Right cardiac atrium (tissue), 5 donors: Measurements from ENCODE around the gene EPN2. TPM values are rescaled to one million over a fixed set of nuclear protein-coding genes. Genes with fewer than 3 reads are reported as not detected.
A peak's percentile ranks its signal among the peaks of the same experiment; 100 is the strongest.

Source experiments
- ATAC-seq, 2 donors: fragments of 200-7000 bp; cut with Tn5 transposase; one replicate each; pipeline versions ENCODE4 v1.8.0 to v1.9.1; 2020; ENCODE audit warnings: moderate library complexity in 2 of 2, mild to moderate bottlenecking in 1 of 2
- DNase-seq, 3 donors: peaks; one replicate each; pipeline ENCODE4 v3.0.0-alpha.2; 2020
- H3K27ac ChIP-seq: one replicate; pipeline ENCODE4 v1.5.1; 2013; ENCODE audit warnings: mild to moderate bottlenecking, low read length, control low read depth, moderate library complexity
- H3K27me3 ChIP-seq: one replicate; pipeline ENCODE4 v1.6.1; 2013; ENCODE audit not compliant: control insufficient read depth, insufficient read depth
- H3K4me1 ChIP-seq: one replicate; pipeline ENCODE4 v1.6.1; 2013; ENCODE audit warnings: low read length; ENCODE audit not compliant: control insufficient read depth, insufficient read depth
- H3K4me3 ChIP-seq: one replicate; pipeline ENCODE4 v1.5.1; 2013; ENCODE audit warnings: low read length, control low read depth
- H3K9me3 ChIP-seq: one replicate; pipeline ENCODE4 v1.6.1; 2013; ENCODE audit warnings: low read length; ENCODE audit not compliant: control insufficient read depth
- WGBS: extraction: QIAGEN DNeasy Blood & Tissue Kit; methylation state at CpG from one replicate; pipeline ENCODE4 v1.1.7; 2013; 5-methylcytosine and 5-hydroxymethylcytosine counted together
- intact Hi-C, 4 donors: fragments of 100-400 bp; cut with DNase I; formaldehyde crosslinking; loops; one replicate each; pipeline versions ENCODE4 v1.11.0 to v1.14.0; 2022 to 2023
- polyA plus RNA-seq: library from polyadenylated mRNA; stranded (reverse); fragments of 200-250 nt; gene quantifications from one replicate; pipeline ENCODE4 v1.2.3, GENCODE V29; 2013
- total RNA-seq, 4 donors: library from RNA; stranded (reverse); fragmentation: NEBNext Ultra II Directional; extraction: Animal tissue kit (Norgen Biotek cat#: 25700); gene quantifications; one replicate each; pipeline ENCODE4 v1.2.1, GENCODE V29; 2021
- donor health status: healthy with polysubstance abuse.
- donor health status: DM: no; HTN: yes; CAD: no.
- donor health status: DM: no; HTN: no; CAD: no.
- donor health status: DM: no; HTN: yes; CAD: no; lungs with severe emphysema.
- donor health status: DM: yes; HTN: yes; CAD: no.

The EPN2 gene
- total and polyA plus RNA-seq, 5 donors = 50.2 to 138 (median 113) TPM

DNA sequence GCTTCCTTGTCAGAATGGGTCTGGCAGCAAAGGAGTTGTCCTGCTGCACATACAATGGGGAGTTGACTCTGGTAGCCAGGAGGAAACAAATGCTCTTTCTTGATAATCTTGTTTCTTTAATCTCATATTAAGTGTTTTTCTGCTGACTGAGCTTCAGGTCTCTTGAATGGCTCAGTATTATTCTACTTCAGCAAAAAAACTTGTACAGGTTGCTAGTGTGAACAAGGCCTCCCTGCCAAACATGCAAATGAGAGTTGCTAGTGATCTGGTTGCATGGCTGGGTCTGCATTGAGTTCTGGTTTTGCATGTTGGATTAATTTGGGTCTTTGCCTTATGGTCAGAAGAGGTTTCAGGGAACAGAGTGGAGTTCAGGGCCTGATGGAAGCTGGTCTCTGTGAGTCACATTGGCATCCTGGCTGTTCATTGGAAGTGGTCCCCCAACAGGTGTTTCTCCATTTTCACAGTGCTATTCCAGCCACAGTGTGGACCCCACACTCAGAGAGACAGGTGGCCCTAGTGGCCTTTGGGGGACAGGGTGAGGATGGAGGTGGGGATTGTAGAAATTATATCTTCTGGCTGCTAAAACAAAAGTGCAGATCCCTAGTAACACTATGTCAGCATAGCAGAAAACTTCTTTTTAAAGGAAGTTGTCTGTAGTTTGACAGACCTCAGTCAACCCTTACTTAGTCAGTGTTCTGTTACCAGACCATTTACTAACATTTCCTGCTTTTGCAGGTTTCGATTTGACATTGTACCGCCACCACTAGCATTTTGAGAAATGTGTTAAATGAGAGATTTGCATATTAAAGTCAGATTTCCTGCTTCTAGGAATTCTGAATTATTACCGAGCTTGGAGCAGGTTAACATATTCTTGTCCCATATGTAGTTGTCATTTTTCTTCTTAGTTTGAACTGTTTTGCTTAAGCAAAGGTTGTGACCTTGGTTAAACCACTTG, 47.1 kb downstream of the EPN2 start:
- DNase-seq (no peak), ATAC-seq (peak in 1 of 2 donors; percentile 24)
- WGBS = 77% methylated on average over 3 of the region's 3 CpGs
- Histone ChIP-seq H3K27me3 (no peaks in the 10 kb centered on the region), H3K27ac (peak overlapping the region; percentile 7), H3K4me3 (no peak overlapping the region), H3K9me3 (no peaks in the 10 kb centered on the region), H3K4me1 (peaks cover 22% of the 10 kb centered on the region)
- intact Hi-C loops = no loop called here

DNA sequence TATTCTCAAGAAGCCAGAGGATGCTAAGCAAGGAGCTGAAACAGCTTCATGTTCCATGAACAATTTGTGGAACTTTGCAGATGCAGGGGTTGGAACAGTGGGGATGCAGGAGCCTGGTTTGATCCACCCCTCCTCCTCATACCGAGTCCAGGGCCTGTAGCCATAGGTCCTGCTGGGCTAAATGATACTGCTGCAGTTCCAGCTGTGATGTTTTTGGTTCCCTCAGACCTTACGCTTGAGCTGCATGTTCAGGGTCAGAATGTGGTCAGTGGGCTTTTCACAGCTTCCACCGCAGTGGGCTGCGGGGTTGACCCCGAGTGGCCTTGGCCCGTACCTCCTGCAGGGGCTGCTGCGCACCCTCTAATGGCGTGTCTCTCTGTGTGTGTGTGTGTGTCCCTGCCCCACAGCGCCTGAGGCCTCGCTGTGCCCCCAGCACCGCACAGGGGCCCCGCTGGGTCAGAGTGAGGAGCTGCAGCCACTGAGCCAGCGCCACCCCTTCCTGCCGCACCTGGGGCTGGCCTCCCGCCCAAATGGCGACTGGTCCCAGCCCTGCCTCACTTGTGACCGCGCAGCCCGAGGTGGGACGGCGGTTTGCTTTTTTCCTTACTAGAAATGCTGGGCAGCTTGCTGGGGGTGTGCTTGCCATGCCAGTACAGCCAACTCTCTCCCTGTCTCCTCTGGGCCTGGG, 48.2 kb downstream of the EPN2 start:
- DNase-seq = no peak
- intact Hi-C loops = no loop called here

DNA sequence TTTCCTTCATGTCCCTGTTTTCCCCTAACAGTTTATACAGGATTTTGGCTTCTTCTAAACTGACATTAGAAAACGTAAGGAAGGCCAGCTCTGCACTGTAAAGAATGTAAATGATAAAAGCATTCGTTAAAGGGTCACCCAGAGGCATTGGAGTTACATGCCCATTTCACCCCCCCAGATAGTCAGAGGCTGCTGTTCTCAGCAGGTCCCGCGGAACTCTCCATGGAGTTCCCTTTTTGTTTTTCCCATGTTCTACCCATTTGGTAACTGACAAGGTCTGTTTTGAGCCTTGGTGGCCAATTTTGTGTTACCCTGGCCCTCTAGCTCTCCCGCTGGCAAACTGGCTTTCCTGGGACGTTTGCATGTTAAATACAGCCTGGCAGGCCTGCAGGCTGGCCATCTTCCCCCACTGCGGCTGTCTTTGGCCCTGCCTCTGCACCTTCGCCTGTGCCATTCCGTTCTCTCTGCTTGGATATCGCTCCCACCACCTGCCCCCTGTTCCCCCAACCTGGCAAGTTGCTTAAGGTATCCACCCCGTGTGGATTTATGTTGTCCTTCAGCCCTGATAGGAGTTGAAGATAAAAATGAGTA, 49.7 kb downstream of the EPN2 start:
- H3K9me3 ChIP-seq = no peaks in the 10 kb centered on the region
- WGBS = 46% methylated on average over 11 of the region's 11 CpGs

More for the DNA sequence above, 48.2 kb downstream of the EPN2 start:
- Histone ChIP-seq H3K9me3 (no peaks in the 10 kb centered on the region), H3K27me3 (no peaks in the 10 kb centered on the region), H3K27ac (no peak overlapping the region), H3K4me1 (peaks cover 27% of the 10 kb centered on the region), H3K4me3 (no peak overlapping the region)
- ATAC-seq = no peak
- WGBS = 84% methylated on average over 21 of the region's 21 CpGs

DNA sequence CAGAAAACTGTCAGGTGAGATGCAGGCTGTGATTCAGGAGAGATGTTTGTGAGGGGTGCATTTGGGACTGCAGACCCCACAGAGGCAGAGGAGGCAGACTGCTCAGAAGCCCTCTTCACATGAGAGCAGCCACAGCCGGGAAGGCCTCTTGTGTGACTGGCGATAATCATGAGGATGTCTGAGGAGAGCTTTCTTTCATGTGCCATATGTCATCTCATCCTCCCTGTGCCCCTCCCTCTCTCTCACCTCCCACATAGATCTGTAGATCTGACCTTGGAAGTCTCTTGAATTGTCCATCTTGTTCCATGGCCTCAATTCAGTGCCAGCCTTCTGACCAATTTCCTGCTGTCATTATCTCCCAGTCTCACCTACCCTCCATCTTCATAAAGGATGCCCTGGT, 50.5 kb downstream of the EPN2 start:
- Histone ChIP-seq H3K4me1 (peaks cover 28% of the 10 kb centered on the region), H3K9me3 (no peaks in the 10 kb centered on the region), H3K27me3 (no peaks in the 10 kb centered on the region), H3K27ac (no peak overlapping the region), H3K4me3 (no peak overlapping the region)
- no peak for ATAC-seq
- WGBS = 56% methylated on average over 2 of the region's 2 CpGs
- intact Hi-C loops = no loop called here
- DNase-seq = peak in 1 of 3 donors; percentile 12

More for the DNA sequence above, 49.7 kb downstream of the EPN2 start:
- Histone ChIP-seq H3K4me1 (peaks cover 29% of the 10 kb centered on the region), H3K27me3 (no peaks in the 10 kb centered on the region), H3K4me3 (no peak overlapping the region), H3K27ac (peak overlapping the region; percentile 26)
- intact Hi-C loops = no loop called here
- no peak for ATAC-seq
- DNase-seq = peak in 2 of 3 donors; percentile 9 to 37

DNA sequence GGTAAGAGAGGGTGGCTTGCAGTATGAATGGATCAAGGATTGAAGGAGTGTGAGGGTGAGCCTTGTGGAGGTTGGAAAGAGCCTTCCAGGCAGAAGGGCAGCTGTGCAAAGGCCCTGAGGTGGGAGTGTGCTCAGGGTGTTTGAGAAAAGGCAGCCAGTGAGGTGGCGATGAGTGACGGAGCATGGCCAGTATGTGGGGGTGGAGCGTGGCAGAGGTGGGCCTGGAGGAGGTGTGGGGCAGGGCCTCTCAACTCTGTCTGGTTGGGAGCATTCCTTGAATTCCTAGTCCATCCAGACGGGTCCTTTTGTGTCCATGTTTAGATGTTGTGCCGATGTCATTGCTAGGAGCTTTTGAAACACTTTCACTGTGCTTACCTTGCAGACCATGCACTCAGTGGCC, 51.3 kb downstream of the EPN2 start:
- WGBS = 65% methylated on average over 5 of the region's 5 CpGs
- DNase-seq = peak in 2 of 3 donors; percentile 4 to 40
- no peaks in the 10 kb centered on the region for H3K27me3 ChIP-seq

DNA sequence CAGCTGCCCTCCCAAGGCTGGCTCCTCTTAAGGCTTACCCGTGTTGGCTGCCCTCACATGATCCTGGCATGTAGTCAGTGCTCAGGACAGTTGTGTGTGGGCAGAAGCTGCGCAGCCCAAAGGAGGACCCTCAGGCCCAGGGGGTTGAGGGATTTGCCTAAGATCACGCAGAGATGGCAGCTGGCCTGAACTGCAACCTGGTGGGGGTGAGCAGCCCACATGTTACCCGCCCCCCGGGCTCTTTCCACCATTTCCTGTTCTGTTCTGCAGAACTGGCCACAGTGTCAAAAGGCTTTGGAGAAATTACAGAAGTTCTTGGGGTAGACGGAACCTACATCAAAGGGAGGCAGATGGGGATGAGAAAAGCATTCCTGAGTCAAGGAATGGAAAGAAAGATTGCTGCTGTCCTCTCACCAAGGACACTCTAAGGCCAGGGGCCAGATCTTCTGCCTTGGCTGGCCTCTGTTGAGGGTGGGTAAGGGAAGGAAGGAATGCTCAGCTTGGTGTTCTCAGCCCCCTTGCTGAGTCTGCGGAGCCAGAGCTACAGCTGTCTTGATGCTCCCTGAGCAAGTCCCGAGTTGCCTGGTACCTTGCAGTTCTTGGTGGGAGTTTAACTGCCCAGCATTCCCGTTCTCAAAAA, 53.0 kb downstream of the EPN2 start:
- intact Hi-C loops = no loop called here
- Histone ChIP-seq H3K27ac (peak overlapping the region; percentile 43), H3K27me3 (no peaks in the 10 kb centered on the region), H3K4me1 (peaks cover 27% of the 10 kb centered on the region), H3K4me3 (no peak overlapping the region), H3K9me3 (no peaks in the 10 kb centered on the region)
- no peak for ATAC-seq
- peak in 2 of 3 donors; percentile 6 to 37 for DNase-seq
- WGBS = 58% methylated on average over 9 of the region's 9 CpGs

More for the DNA sequence above, 51.3 kb downstream of the EPN2 start:
- no peak for ATAC-seq
- no peak overlapping the region for H3K27ac ChIP-seq
- peaks cover 28% of the 10 kb centered on the region for H3K4me1 ChIP-seq
- no peak overlapping the region for H3K4me3 ChIP-seq
- no peaks in the 10 kb centered on the region for H3K9me3 ChIP-seq
- intact Hi-C loops = no loop called here

DNA sequence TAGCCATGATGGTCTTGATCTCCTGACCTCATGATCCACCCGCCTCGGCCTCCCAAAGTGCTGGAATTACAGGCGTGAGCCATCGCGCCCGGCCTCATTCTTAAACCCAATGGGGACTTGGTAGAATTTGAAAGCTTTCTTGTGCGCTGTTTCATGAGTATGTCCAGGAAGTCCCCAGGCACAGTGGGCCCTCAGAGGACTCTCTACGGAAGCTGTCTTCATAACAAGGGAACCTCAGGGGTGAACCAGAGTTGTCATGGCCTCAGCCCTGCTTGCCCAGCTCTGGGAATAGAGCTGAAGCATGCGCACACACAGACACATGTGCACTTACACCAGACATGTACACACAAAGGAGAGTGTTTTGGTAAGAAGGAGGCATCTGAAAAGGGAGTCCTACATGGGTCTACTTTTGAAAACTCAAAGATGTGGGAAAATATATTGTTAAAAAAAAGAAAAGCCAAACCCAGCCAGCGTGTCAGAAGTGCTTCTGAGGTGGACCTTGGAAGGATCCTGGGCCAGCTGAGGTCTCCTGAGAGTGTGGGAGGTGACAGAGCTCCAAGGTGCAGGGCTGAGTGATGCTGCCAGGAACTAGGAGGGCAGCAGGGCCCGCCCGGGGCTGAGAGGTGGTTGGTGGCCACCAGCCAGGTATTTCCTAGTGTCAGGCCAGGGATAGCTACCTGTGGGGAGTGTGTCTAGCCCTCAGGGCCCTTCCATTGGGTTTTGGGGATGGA, 54.6 kb downstream of the EPN2 start:
- intact Hi-C loops = no loop called here
- Histone ChIP-seq H3K4me3 (no peak overlapping the region), H3K27me3 (no peaks in the 10 kb centered on the region), H3K27ac (no peak overlapping the region), H3K9me3 (no peaks in the 10 kb centered on the region), H3K4me1 (peaks cover 22% of the 10 kb centered on the region)
- no peak for DNase-seq
- no peak for ATAC-seq
- WGBS = 83% methylated on average over 12 of the region's 12 CpGs

DNA sequence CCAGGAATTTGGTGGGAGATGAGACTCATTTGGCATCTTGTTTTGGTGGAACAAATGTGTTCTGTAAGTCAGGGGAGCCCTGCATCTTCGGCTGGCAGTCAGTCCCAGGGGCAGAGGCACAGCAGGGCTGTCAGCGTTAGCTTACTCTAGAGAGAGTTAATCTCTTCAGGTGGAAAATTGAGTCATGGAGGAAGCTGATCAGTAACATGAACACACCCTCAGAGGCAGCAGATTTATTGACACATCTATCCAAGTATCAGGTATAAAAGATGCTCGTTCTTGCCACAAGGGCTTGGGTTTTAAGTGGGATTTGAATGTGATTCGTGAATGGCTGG, 55.2 kb downstream of the EPN2 start:
- WGBS = 88% methylated on average over 4 of the region's 4 CpGs
- H3K4me1 ChIP-seq = peaks cover 19% of the 10 kb centered on the region
- DNase-seq (no peak), ATAC-seq (no peak)
- H3K4me3 ChIP-seq = no peak overlapping the region
- no peak overlapping the region for H3K27ac ChIP-seq
- no peaks in the 10 kb centered on the region for H3K9me3 ChIP-seq
- intact Hi-C loops = no loop called here
- H3K27me3 ChIP-seq = no peaks in the 10 kb centered on the region

DNA sequence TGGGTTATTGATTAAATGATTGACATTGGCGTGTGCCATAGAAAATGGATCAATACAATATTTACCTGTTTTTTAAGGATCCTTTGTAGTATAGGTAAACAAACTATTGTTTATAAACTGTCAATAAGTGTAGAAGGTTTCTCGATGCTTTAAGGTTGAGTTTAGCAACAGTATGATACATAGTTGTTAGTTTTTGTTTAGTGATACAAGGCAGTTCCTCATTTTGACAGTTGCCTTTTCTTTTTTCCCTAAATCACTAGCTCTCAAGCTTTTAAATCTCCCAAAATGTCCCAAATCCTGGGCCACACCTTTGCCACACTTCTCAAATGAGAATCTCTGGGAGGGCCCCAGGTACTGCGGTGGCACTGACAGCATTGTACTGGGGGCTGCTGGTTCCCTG, 57.3 kb downstream of the EPN2 start:
- H3K27me3 ChIP-seq = no peaks in the 10 kb centered on the region
- 85% methylated on average over 3 of the region's 3 CpGs for WGBS
- DNase-seq (no peak), ATAC-seq (no peak)
- intact Hi-C loops = no loop called here
- H3K4me1 ChIP-seq = peaks cover 18% of the 10 kb centered on the region
- no peak overlapping the region for H3K4me3 ChIP-seq
- H3K9me3 ChIP-seq = no peaks in the 10 kb centered on the region
- H3K27ac ChIP-seq = no peak overlapping the region

DNA sequence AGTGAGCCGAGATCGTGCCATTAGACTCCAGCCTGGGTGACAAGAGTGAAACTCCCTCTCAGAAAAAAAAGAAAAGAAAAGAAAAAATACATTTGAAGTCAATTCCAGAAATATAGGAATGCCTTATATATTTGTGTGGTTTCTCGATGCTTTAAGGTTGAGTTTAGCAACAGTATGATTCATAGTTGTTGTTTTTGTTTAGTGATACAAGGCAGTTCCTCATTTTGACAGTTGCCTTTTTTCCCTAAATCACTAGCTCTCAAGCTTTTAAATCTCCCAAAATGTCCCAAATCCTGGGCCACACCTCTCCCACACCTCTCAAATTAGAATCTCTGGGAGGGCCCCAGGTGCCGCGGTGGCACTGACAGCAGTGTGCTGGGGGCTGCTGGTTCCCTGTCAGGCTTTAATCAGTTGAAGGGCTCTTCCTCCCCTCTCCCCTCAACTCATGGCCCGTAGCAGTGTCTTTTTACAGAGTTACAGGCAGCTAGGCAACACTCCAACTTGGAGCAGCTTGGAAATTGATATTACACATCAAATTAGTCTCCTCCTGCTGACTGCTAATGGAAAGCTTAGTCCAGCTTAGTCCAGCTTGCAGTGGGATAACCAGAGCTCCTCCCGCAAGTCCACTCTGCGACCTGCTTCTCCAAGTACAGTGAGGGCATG, 58.4 kb downstream of the EPN2 start:
- WGBS = 55% methylated on average over 8 of the region's 8 CpGs
- DNase-seq (peak in 1 of 3 donors; percentile 32), ATAC-seq (peak in 1 of 2 donors; percentile 20)
- no peaks in the 10 kb centered on the region for H3K9me3 ChIP-seq
- peaks cover 11% of the 10 kb centered on the region for H3K4me1 ChIP-seq
- no peak overlapping the region for H3K4me3 ChIP-seq
- H3K27me3 ChIP-seq = no peaks in the 10 kb centered on the region
- no peak overlapping the region for H3K27ac ChIP-seq
- intact Hi-C loops = no loop called here
